Esophagus squamous epithelium (tissue), 5 donors: Measurements from ENCODE around the gene EFS. TPM values are rescaled to one million over a fixed set of nuclear protein-coding genes. Genes with fewer than 3 reads are reported as not detected.
"Not testable (repeated sequence)": the region's sequence is repeated elsewhere in the genome, so short reads cannot be mapped to it uniquely, and the experiment has no call there.

Experiments used
- DNase-seq: peaks from one replicate; lab custom pipeline; 2025; lab: John Stamatoyannopoulos, UW
- H3K27ac ChIP-seq, 4 donors: fragments of 200-600 bp; sonication (generic); one replicate each; pipeline ENCODE4 v1.5.1; 2016 to 2019; ENCODE audit warnings: mild to moderate bottlenecking in 1 of 4
- H3K27me3 ChIP-seq, 4 donors: fragments of 200-600 bp; sonication (generic); 1 replicate in 3 of 4; 2 replicates in 1 of 4; pipeline versions ENCODE4 v1.5.1 to v1.6.0; 2017 to 2021; ENCODE audit warnings: antibody characterized with exemption in 1 of 4
- H3K36me3 ChIP-seq, 3 donors: fragments of 200-600 bp; sonication (generic); one replicate each; pipeline ENCODE4 v1.5.1; 2016 to 2019
- H3K4me1 ChIP-seq, 3 donors: fragments of 200-600 bp; sonication (generic); one replicate each; pipeline ENCODE4 v1.5.1; 2017 to 2019
- H3K4me3 ChIP-seq, 4 donors: fragments of 200-600 bp; sonication (generic); 1 replicate in 3 of 4; 2 replicates in 1 of 4; pipeline ENCODE4 v1.5.1; 2016 to 2019; ENCODE audit warnings: mild to moderate bottlenecking in 2 of 4, moderate library complexity in 1 of 4
- H3K9me3 ChIP-seq, 3 donors: fragments of 200-600 bp; sonication (generic); one replicate each; pipeline ENCODE4 v1.5.1; 2016 to 2019
- POLR2A ChIP-seq, 4 donors: fragments of 450-650 bp; IDR thresholded peaks; one replicate each; pipeline ENCODE4 v1.6.1; 2017; ENCODE audit warnings: antibody characterized with exemption in 4 of 4, mild to moderate bottlenecking in 4 of 4, moderate library complexity in 3 of 4
- WGBS, 2 donors: methylation state at CpG; one replicate each; pipeline ENCODE4 v1.1.5; 2018; 5-methylcytosine and 5-hydroxymethylcytosine counted together
- intact Hi-C: fragments of 100-400 bp; cut with DNase I; formaldehyde crosslinking; loops from one replicate; pipeline ENCODE4 v1.15.0; 2022
- total RNA-seq, 4 donors: library from RNA; depleted of rRNA; stranded (reverse); fragments of >200 nt; gene quantifications; one replicate each; pipeline ENCODE4 v1.1.0, GENCODE V29; 2016
- TF ChIP-seq, protein P1 (sequence below), 6 experiments: fragments of 450-650 bp in 4 of 6; fragments of 200-600 bp in 2 of 6; sonication (generic) in 2 of 6; IDR thresholded peaks; one replicate each; pipeline ENCODE4 v1.5.1; 2016 to 2019; ENCODE audit warnings: antibody characterized with exemption in 6 of 6, mild to moderate bottlenecking in 4 of 6, moderate library complexity in 4 of 6
- donor health status: DM: yes; HTN: yes; CAD: no.

EFS gene
- total RNA-seq, 4 donors from 2014 or later, result 17.8 to 34.4 (median 20.9) TPM

DNA sequence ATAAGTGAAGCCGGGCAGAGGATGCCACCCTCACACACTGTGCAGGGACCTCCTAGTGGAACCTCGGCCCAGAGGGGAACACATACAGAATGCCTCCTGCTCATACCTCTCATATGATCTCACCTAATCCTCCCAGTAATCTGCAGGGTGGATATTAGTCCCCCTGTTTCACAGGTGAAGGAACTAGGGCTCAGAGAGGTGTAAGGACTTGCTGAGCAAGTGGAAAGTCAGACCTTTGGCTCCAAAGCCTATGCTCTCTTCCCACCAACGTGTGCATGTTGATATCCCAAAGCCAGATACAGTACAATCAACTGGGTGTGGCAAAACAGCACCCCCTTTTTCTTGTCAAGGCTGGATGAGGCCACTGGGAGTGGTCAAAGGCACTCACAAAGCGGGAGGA lies 38.9 kb upstream of the EFS start:
- H3K4me1 ChIP-seq, result no peaks in the 10 kb centered on the region
- intact Hi-C loops, result no loop called here
- WGBS, 2 donors, result 49 to 69% methylated on average over 4 of the region's 4 CpGs
- TF ChIP-seq, protein P1, sequence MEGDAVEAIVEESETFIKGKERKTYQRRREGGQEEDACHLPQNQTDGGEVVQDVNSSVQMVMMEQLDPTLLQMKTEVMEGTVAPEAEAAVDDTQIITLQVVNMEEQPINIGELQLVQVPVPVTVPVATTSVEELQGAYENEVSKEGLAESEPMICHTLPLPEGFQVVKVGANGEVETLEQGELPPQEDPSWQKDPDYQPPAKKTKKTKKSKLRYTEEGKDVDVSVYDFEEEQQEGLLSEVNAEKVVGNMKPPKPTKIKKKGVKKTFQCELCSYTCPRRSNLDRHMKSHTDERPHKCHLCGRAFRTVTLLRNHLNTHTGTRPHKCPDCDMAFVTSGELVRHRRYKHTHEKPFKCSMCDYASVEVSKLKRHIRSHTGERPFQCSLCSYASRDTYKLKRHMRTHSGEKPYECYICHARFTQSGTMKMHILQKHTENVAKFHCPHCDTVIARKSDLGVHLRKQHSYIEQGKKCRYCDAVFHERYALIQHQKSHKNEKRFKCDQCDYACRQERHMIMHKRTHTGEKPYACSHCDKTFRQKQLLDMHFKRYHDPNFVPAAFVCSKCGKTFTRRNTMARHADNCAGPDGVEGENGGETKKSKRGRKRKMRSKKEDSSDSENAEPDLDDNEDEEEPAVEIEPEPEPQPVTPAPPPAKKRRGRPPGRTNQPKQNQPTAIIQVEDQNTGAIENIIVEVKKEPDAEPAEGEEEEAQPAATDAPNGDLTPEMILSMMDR (IDR thresholded peaks at IDR 0.05), result no peak
- TF ChIP-seq POLR2A (IDR thresholded peaks at IDR 0.05), result no peak
- no peak for DNase-seq
- H3K4me3 ChIP-seq, result no peak overlapping the region
- H3K27ac ChIP-seq, result no peak overlapping the region
- peaks cover 0 to 58% (median 0%) of the 10 kb centered on the region in 4 donors for H3K27me3 ChIP-seq
- no peaks in the 10 kb centered on the region for H3K9me3 ChIP-seq
- H3K36me3 ChIP-seq, result no peaks in the 10 kb centered on the region

DNA sequence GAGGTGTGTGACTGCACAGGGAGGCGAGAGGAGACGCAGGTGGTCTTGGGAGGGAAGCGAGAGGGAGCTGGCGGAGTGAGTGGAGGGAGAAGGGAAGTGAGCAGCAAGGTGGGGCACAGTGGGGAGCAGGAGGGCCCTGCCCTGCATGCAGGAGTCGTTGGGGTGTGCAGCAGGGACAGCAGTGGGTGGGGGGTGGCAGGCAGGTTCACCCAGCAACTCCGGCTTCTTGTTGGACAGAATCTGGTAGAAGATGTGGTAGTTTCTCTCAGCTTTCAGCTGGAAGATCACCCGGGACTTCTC lies 38.1 kb upstream of the EFS start:
- H3K4me3 ChIP-seq, result no peak overlapping the region
- H3K27me3 ChIP-seq, result peaks cover 0 to 52% (median 0%) of the 10 kb centered on the region in 4 donors
- H3K4me1 ChIP-seq, result no peaks in the 10 kb centered on the region
- H3K27ac ChIP-seq, result no peak overlapping the region
- no peaks in the 10 kb centered on the region for H3K9me3 ChIP-seq
- DNase-seq, result no peak
- intact Hi-C loops, result no loop called here
- TF ChIP-seq POLR2A (IDR thresholded peaks at IDR 0.05), result no peak
- TF ChIP-seq, protein P1 (IDR thresholded peaks at IDR 0.05), result no peak
- WGBS, 2 donors, result 47 to 54% methylated on average over 7 of the region's 7 CpGs
- no peaks in the 10 kb centered on the region for H3K36me3 ChIP-seq

DNA sequence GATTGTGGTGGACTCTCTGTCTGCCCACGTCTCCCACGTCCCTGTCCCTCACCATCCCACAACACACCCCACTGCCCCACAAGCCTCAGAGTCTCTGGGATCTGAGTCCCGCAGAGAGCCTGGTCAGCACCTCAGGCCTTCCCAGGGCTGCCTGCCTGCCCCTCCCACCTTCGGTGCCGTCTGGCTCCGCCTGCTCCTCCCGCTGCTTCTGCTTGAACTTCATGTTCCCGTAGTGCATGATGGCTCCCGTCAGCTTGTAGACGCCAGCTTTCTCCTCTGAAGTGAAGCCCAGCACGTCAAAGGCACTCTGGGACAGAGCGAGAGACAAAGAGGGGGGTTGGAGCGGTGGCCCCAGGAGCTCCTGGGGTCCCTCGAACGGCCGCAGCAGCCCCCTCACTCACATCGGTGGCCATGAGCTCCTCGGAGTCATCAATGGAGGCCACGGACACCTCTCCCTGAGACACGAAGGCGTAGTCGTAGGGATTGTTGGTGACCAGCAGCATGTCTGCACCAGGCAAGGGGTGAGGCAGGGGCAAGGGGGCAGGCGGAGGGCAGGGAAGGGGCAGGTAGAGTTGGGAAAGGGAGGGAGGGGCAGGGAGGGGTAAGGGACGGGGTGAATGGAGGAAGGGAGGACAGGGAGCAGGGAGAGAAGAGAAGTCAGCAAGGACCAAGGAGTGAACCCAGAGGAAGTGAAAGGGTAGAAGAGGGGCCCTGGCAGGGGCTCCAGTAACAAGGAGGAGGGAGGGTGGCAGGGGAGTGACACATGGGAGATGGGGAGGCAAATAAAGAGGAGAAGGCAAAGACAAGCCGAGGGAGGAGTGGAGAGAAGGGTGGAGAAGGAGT lies 37.5 kb upstream of the EFS start:
- Histone ChIP-seq H3K27ac (no peak overlapping the region), H3K9me3 (no peaks in the 10 kb centered on the region), H3K27me3 (peaks cover 0 to 51% (median 0%) of the 10 kb centered on the region in 4 donors), H3K4me1 (no peaks in the 10 kb centered on the region), H3K4me3 (no peak overlapping the region), H3K36me3 (no peaks in the 10 kb centered on the region)
- intact Hi-C loops, result no loop called here
- no peak for TF ChIP-seq POLR2A (IDR thresholded peaks at IDR 0.05)
- TF ChIP-seq, protein P1 (IDR thresholded peaks at IDR 0.05), result no peak
- WGBS, 2 donors, result 63 to 67% methylated on average over 9 to 14 of the region's 25 CpGs
- no peak for DNase-seq

DNA sequence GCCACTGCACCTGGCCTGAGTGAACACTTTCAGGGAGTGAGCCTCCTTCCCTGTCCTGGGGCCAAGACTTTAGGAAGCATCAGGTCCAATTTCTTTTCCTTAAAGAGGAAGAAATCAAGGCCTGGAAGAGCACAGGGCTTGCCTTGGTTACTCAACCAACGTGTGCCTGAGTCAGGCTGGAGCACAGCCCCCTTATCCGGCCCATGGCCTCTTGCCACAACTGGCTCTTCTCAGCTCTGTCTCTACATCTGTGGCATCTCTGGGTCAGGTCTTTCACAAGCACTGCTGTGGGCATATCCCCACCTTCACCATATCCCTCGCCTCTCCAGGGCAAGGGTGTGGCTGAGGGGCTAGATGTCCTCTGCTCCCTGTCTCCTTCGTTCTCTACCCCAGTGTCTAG lies 36.3 kb upstream of the EFS start:
- Histone ChIP-seq H3K4me1 (no peaks in the 10 kb centered on the region), H3K36me3 (no peaks in the 10 kb centered on the region), H3K27me3 (peaks cover 0 to 40% (median 0%) of the 10 kb centered on the region in 4 donors), H3K9me3 (no peaks in the 10 kb centered on the region), H3K4me3 (no peak overlapping the region), H3K27ac (no peak overlapping the region)
- TF ChIP-seq, protein P1 (IDR thresholded peaks at IDR 0.05), result no peak
- TF ChIP-seq POLR2A (IDR thresholded peaks at IDR 0.05), result no peak
- intact Hi-C loops, result no loop called here
- DNase-seq, result no peak
- WGBS, 2 donors, result 63 to 74% methylated on average over 4 of the region's 4 CpGs

DNA sequence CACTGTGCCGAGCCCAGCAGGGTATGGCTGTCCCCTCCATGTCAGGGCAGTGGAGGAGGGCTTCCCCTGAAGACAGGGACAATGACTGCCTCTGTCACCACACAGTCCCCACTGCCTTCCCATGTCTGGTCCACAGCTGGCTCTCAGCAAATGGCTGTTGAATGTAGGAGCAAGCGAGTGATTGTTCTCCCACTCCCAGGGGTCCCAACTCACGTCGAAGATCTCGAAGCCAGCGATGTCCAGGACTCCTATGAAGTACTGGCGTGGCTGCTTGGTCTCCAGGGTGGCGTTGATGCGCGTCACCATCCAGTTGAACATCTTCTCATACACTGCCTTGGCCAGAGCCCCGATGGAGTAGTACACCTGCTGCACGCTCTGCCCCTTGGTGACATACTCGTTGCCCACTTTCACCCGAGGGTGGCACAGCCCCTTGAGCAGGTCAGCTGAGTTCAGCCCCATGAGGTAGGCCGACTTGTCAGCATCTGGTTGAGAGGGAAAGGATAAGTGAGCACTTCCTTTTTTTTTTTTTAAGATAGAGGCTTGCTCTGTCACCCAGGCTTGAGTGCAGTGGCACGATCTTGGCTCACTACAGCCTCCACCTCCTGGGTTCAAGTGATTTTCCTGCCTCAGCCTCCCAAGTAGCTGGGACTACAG lies 35.7 kb upstream of the EFS start:
- DNase-seq, H3K4me1 ChIP-seq, H3K4me3 ChIP-seq, intact Hi-C loops, H3K36me3 ChIP-seq, H3K9me3 ChIP-seq, H3K27ac ChIP-seq: not testable (repeated sequence)
- WGBS, 2 donors, result 85 to 86% methylated on average over 10 to 16 of the region's 16 CpGs
- peaks cover 0 to 34% (median 0%) of the 10 kb centered on the region in 4 donors for H3K27me3 ChIP-seq
